ENCODE measurements around the gene PPP2R2C. TPM values are rescaled to one million over a fixed set of nuclear protein-coding genes. Genes with fewer than 3 reads are reported as not detected.

The PPP2R2C gene
- total RNA-seq, 1 donor: under 0.01 TPM

DNA sequence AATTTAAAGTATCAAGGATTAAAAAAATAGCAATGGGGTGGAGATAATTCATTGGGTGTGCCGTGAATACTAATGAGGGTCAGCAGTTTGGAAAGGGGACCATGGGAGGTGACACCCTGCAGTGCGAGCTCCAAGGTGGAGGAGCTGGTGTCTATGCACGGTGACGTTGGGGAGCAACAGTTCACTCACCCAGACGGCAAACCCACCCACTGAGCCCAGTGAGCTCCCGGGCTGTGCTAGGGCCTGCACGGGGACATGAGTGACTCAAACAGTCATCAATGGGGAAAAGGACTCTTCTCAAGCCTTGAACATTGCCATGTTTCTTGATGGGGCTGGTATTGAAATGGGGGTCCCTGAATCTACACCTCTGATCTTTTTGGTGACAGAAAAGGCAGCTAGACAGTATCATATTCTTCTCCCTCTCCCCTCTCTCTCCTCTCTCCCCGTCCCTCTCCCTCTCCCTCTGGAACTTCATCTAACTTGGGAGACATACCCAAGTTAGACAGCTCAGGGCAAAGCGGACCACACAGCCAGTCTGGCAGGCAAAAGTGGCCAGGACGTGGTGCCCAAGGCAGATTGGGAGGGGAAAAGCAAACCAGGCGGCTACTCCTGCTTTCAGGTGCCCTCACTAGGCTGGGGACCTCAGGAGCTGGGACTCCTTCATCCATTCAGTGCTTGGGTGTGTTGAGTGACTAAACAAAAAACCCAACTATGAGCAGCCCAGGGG lies 26.3 kb upstream of the PPP2R2C start:
- H3K36me3 ChIP-seq (ENCODE audit: insufficient read depth, low read length): no peaks in the 10 kb centered on the region
- H3K79me2 ChIP-seq (ENCODE audit: insufficient read depth, low read length): no peaks in the 10 kb centered on the region
- DNase-seq (ENCODE audit: insufficient read length, low spot score, missing footprints): no peak
- no peak overlapping the region for H3K27ac ChIP-seq (ENCODE audit: low read depth, low read length)
- H3K9me3 ChIP-seq (ENCODE audit: low read depth, low read length): no peaks in the 10 kb centered on the region
- peaks cover 5% of the 10 kb centered on the region for H3K27me3 ChIP-seq (ENCODE audit: insufficient read depth, low read length)
- H4K20me1 ChIP-seq (ENCODE audit: insufficient read depth, low read length): no peaks in the 10 kb centered on the region
- H2AFZ ChIP-seq (ENCODE audit: low read length): no peak overlapping the region
- no peaks in the 10 kb centered on the region for H3K4me1 ChIP-seq (ENCODE audit: insufficient read depth, low read length)
- H3K4me2 ChIP-seq (ENCODE audit: insufficient read depth, low read length): no peak overlapping the region
- H3K4me3 ChIP-seq (ENCODE audit: insufficient read depth, low read length): no peak overlapping the region
- TF ChIP-seq, protein P1, sequence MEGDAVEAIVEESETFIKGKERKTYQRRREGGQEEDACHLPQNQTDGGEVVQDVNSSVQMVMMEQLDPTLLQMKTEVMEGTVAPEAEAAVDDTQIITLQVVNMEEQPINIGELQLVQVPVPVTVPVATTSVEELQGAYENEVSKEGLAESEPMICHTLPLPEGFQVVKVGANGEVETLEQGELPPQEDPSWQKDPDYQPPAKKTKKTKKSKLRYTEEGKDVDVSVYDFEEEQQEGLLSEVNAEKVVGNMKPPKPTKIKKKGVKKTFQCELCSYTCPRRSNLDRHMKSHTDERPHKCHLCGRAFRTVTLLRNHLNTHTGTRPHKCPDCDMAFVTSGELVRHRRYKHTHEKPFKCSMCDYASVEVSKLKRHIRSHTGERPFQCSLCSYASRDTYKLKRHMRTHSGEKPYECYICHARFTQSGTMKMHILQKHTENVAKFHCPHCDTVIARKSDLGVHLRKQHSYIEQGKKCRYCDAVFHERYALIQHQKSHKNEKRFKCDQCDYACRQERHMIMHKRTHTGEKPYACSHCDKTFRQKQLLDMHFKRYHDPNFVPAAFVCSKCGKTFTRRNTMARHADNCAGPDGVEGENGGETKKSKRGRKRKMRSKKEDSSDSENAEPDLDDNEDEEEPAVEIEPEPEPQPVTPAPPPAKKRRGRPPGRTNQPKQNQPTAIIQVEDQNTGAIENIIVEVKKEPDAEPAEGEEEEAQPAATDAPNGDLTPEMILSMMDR (IDR thresholded peaks at IDR 0.05; ENCODE audit: extremely low read depth, low read depth, low read length): no peak

DNA sequence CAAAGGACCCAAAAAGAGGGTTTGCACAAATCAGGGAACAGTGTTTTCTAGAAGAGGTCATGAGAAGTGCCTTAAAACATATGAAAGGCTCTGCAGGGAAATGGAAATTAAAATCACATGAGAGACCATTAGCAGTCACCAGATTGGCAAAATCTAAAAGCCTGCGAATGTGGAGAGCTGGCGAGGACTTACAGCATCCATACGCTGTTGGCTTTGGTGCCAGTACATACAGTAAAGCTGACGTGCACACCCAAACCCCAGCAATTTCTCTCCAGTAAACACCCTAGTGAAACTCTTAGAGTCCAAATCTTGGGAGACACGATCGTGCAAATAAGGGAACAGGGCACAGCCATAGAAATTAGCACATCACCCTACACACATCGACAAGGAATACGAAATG lies 25.4 kb upstream of the PPP2R2C start:
- Histone ChIP-seq H3K4me2 (ENCODE audit: insufficient read depth, low read length) (no peak overlapping the region), H3K79me2 (ENCODE audit: insufficient read depth, low read length) (no peaks in the 10 kb centered on the region), H3K27ac (ENCODE audit: low read depth, low read length) (no peak overlapping the region), H3K4me3 (ENCODE audit: insufficient read depth, low read length) (no peak overlapping the region), H4K20me1 (ENCODE audit: insufficient read depth, low read length) (no peaks in the 10 kb centered on the region), H2AFZ (ENCODE audit: low read length) (no peak overlapping the region), H3K27me3 (ENCODE audit: insufficient read depth, low read length) (peaks cover 5% of the 10 kb centered on the region), H3K36me3 (ENCODE audit: insufficient read depth, low read length) (no peaks in the 10 kb centered on the region), H3K4me1 (ENCODE audit: insufficient read depth, low read length) (no peaks in the 10 kb centered on the region), H3K9me3 (ENCODE audit: low read depth, low read length) (no peaks in the 10 kb centered on the region)
- TF ChIP-seq, protein P1 (IDR thresholded peaks at IDR 0.05; ENCODE audit: extremely low read depth, low read depth, low read length): no peak
- DNase-seq (ENCODE audit: insufficient read length, low spot score, missing footprints): no peak

DNA sequence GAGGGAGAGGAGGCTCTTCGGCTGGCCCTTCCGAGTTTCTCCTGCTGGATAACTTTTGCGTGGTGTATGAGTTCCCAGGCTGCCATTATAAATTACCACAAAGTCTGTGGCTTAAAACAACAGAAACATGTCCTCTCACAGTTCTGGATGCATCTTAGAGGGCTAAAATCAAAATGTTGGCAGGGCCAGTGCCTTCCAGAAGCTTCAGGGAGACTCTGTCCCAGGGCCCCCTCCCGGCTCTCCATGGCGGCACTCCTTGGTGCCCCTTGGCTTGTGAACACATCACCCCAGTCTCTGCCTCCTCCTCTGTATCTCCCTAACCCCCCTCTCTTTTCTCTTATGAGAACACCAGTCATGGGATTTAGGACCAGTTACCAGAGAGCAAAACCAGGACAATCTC lies 23.3 kb upstream of the PPP2R2C start:
- Histone ChIP-seq H3K36me3 (ENCODE audit: insufficient read depth, low read length) (no peaks in the 10 kb centered on the region), H3K4me1 (ENCODE audit: insufficient read depth, low read length) (no peaks in the 10 kb centered on the region), H3K27ac (ENCODE audit: low read depth, low read length) (no peak overlapping the region), H3K79me2 (ENCODE audit: insufficient read depth, low read length) (no peaks in the 10 kb centered on the region), H3K4me3 (ENCODE audit: insufficient read depth, low read length) (no peak overlapping the region), H2AFZ (ENCODE audit: low read length) (no peak overlapping the region), H4K20me1 (ENCODE audit: insufficient read depth, low read length) (no peaks in the 10 kb centered on the region), H3K4me2 (ENCODE audit: insufficient read depth, low read length) (no peak overlapping the region), H3K9me3 (ENCODE audit: low read depth, low read length) (no peaks in the 10 kb centered on the region), H3K27me3 (ENCODE audit: insufficient read depth, low read length) (peaks cover 5% of the 10 kb centered on the region)
- TF ChIP-seq, protein P1 (IDR thresholded peaks at IDR 0.05; ENCODE audit: extremely low read depth, low read depth, low read length): no peak
- DNase-seq (ENCODE audit: insufficient read length, low spot score, missing footprints): no peak

DNA sequence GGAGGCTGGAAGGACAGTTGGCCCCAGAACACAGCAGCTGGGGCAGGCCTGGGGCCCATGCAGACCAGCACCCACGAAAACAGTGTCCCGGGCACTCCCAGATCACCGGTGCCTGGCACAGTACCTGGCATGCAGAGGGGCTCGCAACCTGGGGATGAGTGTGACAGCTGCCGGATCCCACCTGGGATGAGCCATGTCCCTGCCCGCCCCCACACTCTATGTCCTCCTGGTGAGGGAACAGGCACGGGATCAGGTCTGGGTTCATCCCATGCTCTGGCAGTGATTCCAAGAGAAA lies 22.8 kb upstream of the PPP2R2C start:
- Histone ChIP-seq H3K36me3 (ENCODE audit: insufficient read depth, low read length) (no peaks in the 10 kb centered on the region), H4K20me1 (ENCODE audit: insufficient read depth, low read length) (no peaks in the 10 kb centered on the region), H3K4me2 (ENCODE audit: insufficient read depth, low read length) (no peak overlapping the region), H3K4me1 (ENCODE audit: insufficient read depth, low read length) (no peaks in the 10 kb centered on the region), H3K79me2 (ENCODE audit: insufficient read depth, low read length) (no peaks in the 10 kb centered on the region), H3K9me3 (ENCODE audit: low read depth, low read length) (no peaks in the 10 kb centered on the region), H2AFZ (ENCODE audit: low read length) (no peak overlapping the region), H3K27me3 (ENCODE audit: insufficient read depth, low read length) (peaks cover 5% of the 10 kb centered on the region), H3K27ac (ENCODE audit: low read depth, low read length) (no peak overlapping the region), H3K4me3 (ENCODE audit: insufficient read depth, low read length) (no peak overlapping the region)
- DNase-seq (ENCODE audit: insufficient read length, low spot score, missing footprints): no peak
- TF ChIP-seq, protein P1 (IDR thresholded peaks at IDR 0.05; ENCODE audit: extremely low read depth, low read depth, low read length): no peak

All from osteoblast (primary cell).